ENCODE measurements around the gene AKAP13.
"Not testable (repeated sequence)": the region's sequence is repeated elsewhere in the genome, so short reads cannot be mapped to it uniquely, and the experiment has no call there.

AKAP13 gene

DNA sequence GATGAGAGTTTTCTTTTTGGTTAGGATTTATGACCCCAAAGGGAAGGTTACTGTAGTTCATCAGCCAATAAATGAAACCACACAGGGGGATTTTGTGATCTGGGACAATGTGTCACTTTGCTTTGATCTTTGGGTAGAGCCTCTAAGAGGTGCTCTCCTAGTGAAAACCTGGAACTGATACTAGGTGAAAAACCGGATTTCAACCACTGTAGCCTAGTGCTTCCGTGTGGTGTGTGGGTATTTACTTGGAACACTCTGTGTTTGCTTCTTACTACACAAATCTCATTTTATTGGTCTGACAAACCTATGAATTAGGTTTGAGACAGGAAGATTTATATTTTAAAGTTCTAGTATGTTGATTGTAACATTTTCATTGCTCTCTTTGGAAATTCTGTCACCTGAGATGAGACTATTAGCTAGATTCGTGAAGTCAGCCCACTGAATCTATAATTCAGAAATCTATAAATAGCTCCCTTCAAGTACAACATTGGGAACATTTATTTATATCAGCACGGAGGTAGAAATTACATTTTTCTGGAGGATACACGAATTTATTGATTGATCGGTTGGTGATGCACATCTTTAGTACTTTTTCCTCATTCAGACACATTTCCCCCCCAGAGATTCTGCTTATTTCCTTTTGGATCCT lies 119.8 kb downstream of the AKAP13 start:
- DNase-seq (ENCODE audit: low read depth), result no peak

DNA sequence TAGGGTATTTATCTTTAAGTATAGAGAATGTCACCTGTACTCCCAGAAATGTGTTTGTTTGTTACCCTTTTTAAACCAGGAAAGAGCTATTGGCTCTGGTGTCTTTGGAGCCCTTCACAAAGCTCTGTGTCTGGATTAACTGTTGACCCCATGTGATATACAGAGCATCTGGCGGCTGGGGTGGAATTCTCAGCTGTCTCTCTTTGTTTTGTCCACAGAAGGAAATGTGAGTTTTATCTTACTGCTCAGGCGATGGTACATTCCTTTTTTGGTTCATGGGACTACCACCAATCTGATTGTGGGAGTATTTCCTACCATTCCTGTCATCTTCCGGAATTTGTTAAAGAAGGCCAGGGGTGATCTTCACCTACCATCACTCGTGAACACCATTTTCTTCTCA lies 120.3 kb downstream of the AKAP13 start:
- peak; percentile 54 for DNase-seq (ENCODE audit: low read depth)

DNA sequence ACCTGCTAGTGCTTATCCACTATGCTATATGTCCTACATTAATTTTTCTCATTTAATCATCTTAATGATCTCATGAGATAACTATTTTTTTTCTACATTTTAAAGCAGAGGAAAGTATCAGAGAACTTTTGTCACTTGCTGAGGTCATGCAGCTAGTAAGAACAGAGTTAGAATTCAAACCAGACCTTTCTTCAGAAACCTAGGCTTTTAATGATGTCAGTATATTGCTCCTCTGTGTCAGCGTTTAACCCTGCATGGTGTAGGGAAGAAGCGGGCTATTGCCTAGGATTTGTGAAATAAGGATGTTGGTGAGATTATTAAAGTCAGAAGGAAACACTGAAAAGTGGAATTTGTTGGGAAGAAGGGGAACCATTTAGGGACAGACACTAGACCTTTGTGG lies 121.2 kb downstream of the AKAP13 start:
- DNase-seq (ENCODE audit: low read depth), result no peak

DNA sequence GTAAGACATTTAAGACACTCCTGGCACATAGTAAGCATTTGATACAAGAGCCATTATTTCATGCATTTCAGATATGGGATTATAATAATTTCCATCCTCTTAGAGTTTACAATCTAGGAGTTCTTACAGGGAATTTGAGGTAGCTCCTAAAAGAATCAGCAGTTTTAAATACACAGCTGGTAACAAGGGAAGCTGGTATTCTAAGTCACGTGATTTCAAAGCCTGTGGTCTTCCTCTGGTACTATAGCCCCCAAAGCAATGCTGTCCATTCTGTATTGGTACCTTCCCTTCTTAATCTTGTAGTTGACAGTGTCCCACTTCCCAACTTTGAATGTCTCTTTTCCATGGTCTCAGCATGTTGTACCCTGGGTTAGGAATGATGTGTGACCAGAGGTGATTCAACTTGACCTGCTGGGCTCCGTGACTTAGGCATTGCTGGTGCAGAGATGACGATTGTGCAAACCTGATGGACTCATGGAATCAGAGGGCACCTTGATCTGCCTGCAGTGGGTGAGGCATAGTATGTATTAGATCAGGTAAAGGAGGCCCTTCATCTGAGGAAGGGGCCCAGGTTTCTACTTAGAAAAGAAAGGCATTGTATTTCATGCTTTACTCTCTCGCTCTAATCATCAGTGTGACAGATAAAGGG lies 122.9 kb downstream of the AKAP13 start:
- no peak for DNase-seq (ENCODE audit: low read depth)

DNA sequence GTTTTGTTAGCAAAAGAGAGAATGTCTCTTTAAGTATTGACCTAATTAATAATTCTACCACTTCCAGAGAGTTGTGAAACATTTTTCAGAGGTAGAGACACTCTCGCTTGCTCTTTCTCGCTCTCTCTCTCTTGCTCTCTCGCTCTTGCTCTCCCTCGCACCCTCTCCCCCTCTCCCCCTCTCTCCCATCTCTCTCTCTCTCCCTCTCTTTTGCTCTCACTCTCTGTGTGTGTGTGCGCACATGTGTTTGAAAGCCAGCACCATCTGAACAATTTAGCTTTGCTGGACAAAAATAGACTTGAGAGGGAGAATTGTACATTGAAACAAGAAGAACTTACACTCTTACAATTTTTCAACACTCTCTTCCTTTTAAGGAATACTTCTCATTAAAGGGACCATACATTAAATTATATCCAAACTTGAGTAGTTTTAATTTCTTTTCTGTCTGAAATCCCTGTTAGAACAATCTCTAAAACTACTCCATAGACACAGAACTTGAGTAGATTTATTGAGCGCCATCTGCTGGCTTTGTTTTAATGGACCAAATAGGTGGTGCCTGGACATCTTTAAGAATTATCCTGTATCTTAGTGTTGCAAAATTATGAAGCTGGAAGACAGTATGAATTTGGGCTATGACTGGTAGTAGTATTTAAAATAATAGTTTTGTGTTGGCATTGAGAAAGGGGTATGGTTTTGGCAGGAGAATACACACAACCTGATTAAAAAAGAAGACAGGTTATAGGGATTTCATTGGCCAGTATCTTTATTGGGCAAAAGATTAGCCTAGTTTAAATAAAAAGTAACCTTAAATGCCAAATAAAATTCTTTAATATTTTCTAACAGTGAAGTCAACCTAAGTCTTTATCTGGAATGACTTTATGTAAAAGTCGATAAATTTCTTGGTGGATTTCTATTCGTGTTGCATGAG lies 124.6 kb downstream of the AKAP13 start:
- peak; percentile 72 for DNase-seq (ENCODE audit: low read depth)

DNA sequence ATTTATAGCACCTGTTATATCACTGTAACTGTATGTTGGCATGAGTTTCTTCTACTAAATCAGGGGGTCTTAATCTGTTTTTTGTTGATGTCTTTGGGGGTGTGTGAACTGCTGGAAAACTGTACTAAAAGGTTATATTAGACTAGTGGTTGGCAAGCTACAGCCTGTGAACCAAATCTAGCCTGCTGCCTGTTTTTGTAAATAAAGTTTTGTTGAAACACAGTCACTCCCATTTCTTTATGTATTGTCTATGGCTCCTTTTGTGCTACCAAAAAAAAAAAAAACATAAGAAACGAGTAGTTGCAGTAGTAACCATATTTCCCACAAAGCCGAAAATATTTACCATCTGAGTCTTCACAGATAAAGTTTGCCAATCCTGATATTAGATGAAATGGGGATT lies 126.7 kb downstream of the AKAP13 start:
- no peak for DNase-seq (ENCODE audit: low read depth)

DNA sequence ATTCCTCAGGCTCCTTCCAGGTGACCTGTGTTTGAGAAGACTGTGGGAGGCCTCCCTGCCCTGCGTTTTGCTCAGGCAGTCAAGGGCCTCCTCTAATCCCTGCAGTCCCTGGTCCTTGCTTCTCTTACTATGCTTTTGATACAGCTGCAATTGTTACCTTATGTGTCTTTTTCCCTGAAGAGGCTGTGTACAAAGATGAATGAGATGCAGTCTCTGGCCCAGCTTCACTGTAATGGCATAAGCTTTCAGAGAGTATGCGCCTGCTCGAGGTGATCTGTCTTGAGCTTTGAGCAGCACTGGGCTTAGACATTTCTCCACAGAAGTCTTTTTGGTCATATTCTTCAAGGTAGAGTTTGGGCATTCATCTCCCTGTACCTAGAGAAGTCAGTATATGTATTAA lies 129.6 kb downstream of the AKAP13 start:
- no peak for DNase-seq (ENCODE audit: low read depth)

DNA sequence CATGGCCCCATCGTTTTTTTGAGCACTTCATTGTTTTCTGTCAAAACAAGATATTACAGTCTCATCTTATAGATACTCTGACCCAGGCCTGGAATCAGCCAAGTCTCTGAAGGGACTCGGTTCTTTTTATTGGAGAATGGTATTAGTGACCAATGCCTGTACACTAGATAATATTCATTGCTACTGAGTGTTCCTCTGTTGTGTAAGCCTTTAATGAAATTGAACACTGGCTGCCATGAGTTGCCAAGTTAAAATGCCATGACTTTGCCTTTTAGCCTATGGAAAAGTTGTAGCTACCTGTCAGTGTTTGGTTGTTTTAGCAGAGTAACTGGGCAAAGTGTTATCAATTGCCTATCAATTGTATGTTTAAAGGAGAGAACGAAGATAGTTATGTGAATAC lies 134.0 kb downstream of the AKAP13 start:
- DNase-seq (ENCODE audit: low read depth), result no peak

DNA sequence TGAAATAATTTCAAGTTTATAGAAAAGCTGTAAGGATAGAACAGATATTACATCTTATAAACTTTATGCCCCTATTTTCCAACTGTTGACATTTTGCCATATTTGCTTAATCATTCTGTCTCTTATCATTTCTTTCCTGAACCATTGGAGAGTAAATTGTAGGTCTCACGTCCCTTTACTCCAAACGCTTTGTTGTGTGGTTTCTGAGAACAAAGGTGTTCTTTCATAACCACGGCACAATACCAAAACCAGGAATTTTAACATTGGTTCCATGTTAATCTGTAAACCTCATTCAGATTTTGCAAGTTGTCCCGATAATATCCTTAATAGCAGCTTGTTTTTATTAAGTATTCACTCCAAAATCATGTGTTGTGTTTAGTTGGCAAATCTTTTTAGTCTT lies 134.8 kb downstream of the AKAP13 start:
- DNase-seq (ENCODE audit: low read depth), result no peak

DNA sequence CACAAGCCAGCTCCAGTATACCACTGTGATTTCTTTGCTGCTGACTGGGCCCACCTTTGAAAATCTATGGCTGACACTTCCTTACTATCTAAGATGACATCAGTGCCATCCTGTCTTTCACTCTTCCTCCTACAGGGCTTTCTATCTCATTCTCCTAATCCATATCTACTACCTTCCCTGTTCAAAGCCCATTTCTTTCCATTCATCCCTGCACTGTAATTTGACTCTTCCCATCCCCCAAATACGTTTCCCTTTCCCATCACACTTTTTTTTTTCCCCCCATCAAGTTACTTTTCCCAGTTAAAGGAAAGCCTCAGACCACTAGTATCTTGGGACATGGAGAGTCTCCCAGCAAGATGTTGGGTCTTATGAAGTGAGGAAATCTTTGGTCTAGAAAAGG lies 136.7 kb downstream of the AKAP13 start:
- no peak for DNase-seq (ENCODE audit: low read depth)

DNA sequence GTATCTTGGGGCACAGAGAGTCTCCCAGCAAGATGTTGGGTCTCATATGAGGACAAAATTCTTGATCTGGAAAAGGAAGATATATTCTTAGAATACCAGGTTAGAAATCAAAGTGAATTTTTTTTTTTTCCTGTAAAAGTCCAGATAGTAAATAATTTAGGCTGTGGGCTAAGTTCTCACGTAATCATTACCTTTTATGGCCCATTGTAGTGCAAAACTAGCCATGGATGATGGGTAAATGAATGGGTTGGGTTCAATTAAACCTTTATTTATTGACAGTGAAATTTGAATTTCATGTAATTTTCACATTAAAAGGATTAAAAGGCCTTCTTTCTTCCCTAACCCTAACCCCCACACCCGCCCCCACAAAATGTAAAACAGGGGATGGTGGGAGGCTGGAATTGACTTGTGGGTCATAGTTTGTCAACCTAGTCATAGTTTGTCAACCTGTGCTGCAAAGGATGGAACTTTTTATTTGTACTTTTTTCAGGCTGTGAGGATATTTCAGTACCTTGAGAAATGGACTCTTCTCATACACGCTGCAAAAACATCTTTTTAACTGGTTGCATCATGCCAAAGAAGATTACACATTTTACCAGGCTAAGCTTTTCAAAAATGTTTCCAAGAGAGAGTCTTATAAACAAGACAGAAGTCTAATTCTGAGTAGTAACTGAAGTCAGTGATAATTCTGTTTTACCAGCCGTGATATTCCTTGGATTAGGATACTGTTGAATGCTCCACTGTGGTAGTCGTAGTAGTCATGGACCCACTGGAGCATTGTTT lies 138.8 kb downstream of the AKAP13 start:
- DNase-seq (ENCODE audit: low read depth), result peak; percentile 54

DNA sequence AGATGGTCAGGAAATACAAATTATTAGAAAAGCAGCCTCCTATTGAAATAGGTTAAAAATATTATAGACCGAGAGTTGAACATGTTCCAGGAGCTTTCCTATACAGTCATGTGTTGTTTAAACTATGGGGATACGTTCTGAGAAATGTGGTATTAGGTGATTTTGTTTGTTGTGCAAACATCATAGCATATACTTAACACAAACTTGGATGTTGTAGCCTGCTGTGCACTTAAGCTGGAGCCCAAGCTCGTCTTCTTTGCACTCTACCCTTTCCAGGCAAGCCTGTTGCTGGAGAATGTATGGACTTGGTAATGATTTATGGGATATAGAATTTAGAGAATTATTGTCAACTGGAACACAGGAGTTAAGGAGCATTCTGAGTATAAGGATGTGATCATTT lies 140.2 kb downstream of the AKAP13 start:
- no peak for DNase-seq (ENCODE audit: low read depth)

DNA sequence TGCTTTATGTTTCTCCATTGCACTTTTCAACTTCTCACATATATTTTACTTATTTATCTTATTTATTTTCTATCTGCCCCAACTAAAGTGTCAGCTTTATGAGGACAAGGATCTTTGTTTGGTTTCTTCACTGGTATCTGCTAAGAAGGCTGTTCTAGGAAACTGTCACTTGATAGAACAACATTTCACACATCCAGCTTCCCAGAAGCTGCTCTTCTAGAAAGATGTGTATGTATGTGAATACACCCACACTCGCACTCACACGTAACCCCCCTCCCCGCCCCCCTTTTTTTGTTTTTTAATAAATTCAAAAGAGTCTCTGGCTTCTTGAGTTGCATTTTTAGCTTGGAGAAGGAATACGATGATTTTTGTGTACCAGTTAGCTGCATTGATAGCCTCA lies 143.1 kb downstream of the AKAP13 start:
- no peak for DNase-seq (ENCODE audit: low read depth)

DNA sequence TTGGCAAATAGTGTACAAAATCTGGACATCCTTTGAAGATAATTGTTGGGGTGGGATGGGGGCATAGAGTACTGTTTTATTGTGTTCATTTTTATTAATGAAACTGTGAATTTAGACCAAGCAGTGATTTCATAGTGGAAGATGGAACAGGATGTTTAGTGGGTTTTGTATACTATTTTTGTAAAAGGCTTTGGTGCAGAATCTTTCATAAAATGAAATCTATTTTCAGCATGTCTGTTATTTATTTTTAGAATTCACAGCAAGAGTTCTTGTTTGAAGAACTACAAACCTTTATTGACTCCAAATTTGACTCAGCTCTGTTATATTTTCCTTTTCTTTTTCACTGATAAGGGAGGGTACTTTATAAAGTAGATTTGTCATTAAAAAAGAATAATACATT lies 145.4 kb downstream of the AKAP13 start:
- DNase-seq (ENCODE audit: low read depth), result no peak

DNA sequence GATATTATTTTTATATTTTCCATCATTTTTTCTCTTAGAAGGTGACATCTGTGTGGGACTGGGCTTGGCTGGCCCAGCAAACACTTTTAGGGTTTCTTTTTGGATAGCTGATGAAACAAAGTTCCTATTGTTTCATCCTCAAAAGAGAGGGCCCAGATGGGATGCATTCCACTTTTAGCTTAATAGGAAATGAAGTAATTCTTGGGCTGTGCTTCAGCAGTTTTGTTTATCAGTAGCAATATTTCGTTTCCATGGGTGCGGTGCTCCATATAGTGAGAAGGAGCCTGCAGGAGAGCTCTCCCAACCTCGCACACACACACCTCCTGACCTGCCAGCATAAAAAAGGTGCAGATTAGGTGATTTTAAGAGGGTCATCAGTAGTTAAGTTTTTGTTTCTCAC lies 147.5 kb downstream of the AKAP13 start:
- DNase-seq (ENCODE audit: low read depth), result peak; percentile 87

DNA sequence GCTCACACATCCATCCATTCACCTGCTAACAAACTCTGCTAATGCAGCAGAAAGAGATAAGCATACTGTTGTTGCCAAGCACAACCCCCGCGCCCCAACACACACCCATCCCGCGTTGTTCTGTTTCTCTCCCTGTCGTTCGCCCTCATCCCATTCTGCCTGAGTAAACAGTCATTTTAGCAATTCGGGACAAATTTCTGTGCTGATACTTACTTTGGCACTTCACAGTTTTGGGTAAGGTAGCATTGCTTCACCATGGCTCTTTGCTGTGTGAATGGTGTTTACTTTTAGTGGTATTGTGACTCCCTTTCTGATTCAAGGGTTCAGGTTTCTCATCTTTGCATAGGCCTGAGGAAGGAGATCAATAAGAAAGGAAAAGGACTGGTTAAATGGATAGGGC lies 149.7 kb downstream of the AKAP13 start:
- DNase-seq (ENCODE audit: low read depth), result no peak

DNA sequence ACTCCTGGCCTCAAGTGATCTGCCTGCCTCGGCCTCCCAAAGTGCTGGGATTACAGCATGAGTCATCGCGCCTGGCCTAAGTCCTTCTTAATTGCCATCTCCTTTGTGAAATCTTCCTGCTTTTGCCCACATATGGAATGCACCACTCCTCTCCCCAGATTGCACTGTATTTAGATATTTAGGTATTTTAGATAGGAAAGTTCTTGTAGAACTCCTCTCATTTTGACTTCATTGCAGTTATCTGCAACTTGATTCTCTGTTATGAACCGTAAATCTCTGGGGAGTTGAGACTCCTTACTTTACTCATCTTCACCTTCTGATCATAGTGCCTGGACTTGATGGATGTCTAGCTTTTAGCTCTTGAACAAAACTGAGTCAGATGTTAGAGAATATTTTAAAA lies 150.7 kb downstream of the AKAP13 start:
- peak; percentile 28 for DNase-seq (ENCODE audit: low read depth)

DNA sequence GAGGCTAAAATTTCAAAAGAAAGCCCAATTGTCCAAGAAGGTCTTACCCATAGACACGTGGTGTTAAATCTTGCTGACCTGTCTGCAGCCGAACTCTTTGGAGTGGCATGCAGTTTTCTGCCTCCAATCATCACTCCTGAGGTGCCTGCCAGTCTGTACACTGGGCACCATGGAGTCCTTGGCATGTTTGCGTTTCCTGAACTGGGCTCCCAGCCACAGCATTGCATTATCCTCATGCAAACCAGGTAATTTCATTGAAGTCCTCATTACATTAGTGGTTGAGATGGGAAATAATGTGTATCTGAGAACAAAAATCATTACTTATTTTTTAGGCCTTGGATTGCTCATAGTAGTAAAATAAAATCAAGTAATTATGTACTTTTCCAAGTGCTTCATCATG lies 152.3 kb downstream of the AKAP13 start:
- no peak for DNase-seq (ENCODE audit: low read depth)

DNA sequence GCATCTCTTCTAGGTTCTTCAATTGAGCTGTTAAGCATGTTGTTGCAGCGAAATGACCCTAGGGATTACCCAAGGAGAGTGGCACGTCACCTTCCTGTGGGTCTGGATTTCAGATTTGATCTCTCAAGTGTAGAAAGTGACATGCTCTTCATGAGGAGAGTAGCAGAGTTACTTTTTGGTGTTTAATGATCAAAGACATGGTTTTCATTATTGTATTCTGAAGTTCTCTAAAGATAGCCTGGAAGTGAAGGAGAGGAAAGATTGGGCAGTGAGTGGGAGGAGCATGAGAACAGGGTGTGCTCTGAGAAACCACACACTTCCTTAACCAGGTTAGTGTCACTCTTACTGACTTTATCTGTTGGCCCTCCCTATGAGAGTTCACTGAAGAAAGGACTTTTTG lies 153.6 kb downstream of the AKAP13 start:
- no peak for DNase-seq (ENCODE audit: low read depth)

DNA sequence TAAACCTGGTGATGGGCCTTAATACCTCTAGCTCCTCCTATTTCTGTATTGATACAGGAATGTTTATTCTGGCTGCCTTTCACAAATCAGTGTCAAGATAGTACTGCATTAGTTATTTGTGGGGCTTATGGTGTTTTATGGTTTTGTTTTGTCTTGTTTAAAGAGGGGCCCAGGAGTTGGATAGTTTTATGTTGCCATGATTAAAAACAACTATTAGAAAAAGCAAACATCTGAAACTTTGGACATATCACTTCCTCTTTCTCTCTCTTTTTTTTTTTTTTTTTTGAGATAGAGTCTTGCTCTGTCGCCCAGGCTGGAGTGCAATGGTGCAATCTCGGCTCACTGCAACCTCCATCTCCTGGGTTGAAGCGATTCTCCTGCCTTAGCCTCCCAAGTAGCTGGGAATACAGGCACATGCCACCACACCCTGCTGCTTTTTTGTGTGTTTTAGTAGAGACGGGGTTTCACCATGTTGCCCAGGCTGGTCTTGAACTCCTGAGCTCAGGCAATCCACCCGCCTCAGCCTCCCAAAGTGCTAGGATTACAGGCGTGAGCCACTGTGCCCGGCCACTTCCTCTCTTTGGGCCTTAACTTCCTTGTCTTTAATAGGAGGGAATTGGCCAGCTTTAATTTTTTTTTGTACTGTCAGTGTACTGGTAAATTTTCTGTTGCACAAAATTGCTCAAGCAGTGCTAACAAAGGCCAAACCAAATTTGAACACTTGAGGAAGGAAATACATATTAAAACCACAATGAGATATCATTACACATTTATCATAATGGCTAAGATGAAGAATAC lies 155.3 kb downstream of the AKAP13 start:
- not testable (repeated sequence) for DNase-seq (ENCODE audit: low read depth)

DNA sequence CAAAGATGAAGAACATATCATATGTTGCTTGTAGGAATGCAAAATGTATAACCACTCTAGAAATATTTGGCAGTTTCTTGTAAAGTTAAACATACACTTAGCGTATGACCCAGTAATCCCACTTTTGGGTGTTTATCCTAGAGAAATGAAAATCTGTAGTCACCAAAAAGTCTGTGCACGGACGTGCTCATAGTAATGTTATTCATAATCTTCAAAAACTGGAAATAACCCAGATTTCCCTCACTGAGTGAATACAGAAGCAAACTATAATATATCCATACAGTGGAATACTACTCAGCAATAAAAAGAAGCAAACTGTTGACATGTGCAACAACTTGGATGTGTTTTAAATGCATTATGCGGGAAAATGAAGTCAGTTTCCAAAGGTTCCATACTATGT lies 155.9 kb downstream of the AKAP13 start:
- no peak for DNase-seq (ENCODE audit: low read depth)

DNA sequence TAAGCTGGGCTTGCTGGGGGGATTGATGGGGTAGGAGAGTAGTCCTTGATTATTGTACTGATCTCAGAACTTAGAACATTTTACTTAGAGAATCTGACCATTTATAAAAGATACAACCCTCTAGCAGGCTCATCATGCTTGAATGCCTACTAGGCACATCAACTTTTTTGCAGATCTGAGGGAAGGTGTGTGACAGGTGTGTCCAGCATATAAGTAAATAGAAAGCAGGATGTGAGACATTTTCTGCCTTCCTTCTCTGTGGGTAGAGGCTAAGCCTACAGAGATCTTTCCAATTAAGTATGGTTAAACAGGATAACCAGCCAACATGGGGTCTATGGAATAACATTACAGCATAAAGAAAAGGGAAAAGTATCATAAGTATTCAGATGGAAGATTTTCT lies 159.1 kb downstream of the AKAP13 start:
- DNase-seq (ENCODE audit: low read depth), result no peak

Data from iris pigment epithelial cell (primary cell).